ENCODE results near the gene GDF15.

DNA sequence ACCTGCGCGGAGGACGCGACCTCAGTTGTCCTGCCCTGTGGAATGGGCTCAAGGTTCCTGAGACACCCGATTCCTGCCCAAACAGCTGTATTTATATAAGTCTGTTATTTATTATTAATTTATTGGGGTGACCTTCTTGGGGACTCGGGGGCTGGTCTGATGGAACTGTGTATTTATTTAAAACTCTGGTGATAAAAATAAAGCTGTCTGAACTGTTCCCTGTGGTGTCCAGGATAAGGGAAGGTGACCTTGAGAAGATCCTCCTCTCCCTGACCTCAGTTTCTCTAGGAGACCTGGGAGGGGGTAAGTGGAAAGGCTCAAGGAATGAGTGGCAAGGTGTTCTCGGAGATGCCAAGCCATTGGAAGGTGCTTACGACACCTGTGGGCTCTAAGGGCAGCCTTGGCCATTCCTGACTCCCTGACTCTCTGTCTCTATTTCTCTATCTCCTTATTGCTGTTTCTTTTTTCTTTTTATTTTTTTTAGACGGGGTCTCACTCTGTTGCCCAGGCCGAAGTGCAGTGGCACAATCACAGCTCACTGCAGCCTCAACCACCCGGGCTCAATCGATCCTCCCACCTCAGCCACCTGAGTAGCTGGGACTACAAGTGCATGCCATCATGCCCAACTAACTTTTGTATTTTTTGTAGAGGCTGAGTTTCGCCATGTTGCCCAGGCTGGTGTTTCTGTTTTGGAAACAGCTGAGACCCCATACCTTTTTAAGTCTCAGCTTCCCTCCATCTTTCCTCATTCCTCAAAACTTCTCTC is 3.2 kb downstream of the GDF15 start:
- TF ChIP-seq CTCF (conservative IDR thresholded peaks at IDR 0.05; ENCODE audit: low read depth in 2 of 2) (no peak), EZH2phosphoT487 (IDR thresholded peaks at IDR 0.05; ENCODE audit: unreplicated experiment) (no peak), STAT1 (IDR thresholded peaks at IDR 0.05; ENCODE audit: unreplicated experiment) (no peak), NANOG (IDR thresholded peaks at IDR 0.05; ENCODE audit: borderline replicate concordance) (no peak), POLR2AphosphoS5 (IDR thresholded peaks at IDR 0.05; ENCODE audit: low read depth) (no peak), EZH2 (IDR thresholded peaks at IDR 0.05; ENCODE audit: low read depth, unreplicated experiment) (no peak), CREB1 (CRISPR knock-in tag; IDR thresholded peaks at IDR 0.05; ENCODE audit: low read depth) (no peak)
- TF ChIP-seq, protein P1, sequence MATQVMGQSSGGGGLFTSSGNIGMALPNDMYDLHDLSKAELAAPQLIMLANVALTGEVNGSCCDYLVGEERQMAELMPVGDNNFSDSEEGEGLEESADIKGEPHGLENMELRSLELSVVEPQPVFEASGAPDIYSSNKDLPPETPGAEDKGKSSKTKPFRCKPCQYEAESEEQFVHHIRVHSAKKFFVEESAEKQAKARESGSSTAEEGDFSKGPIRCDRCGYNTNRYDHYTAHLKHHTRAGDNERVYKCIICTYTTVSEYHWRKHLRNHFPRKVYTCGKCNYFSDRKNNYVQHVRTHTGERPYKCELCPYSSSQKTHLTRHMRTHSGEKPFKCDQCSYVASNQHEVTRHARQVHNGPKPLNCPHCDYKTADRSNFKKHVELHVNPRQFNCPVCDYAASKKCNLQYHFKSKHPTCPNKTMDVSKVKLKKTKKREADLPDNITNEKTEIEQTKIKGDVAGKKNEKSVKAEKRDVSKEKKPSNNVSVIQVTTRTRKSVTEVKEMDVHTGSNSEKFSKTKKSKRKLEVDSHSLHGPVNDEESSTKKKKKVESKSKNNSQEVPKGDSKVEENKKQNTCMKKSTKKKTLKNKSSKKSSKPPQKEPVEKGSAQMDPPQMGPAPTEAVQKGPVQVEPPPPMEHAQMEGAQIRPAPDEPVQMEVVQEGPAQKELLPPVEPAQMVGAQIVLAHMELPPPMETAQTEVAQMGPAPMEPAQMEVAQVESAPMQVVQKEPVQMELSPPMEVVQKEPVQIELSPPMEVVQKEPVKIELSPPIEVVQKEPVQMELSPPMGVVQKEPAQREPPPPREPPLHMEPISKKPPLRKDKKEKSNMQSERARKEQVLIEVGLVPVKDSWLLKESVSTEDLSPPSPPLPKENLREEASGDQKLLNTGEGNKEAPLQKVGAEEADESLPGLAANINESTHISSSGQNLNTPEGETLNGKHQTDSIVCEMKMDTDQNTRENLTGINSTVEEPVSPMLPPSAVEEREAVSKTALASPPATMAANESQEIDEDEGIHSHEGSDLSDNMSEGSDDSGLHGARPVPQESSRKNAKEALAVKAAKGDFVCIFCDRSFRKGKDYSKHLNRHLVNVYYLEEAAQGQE (IDR thresholded peaks at IDR 0.05; ENCODE audit: unreplicated experiment) = no peak

All from GM23338 (cell line).